Ovary (tissue), 9 donors: Measurements from ENCODE around the gene XRCC6. TPM values are rescaled to one million over a fixed set of nuclear protein-coding genes. Genes with fewer than 3 reads are reported as not detected.

Experiments used
- DNase-seq, 5 donors: peaks; one replicate each; pipeline ENCODE4 v3.0.0-alpha.2; 2019 to 2020
- H3K27ac ChIP-seq, 2 donors: fragments of 200-600 bp; one replicate each; pipeline versions ENCODE4 v1.5.1 to v1.8.0; 2019 to 2022
- H3K27me3 ChIP-seq: fragments of 200-600 bp; one replicate; pipeline ENCODE4 v1.8.0; 2022
- H3K36me3 ChIP-seq: fragments of 200-600 bp; sonication (generic); one replicate; pipeline ENCODE4 v1.5.1; 2019
- H3K4me1 ChIP-seq: one replicate; pipeline ENCODE4 v1.8.1; 2013; ENCODE audit warnings: mild to moderate bottlenecking, moderate library complexity; ENCODE audit not compliant: insufficient read depth
- H3K4me3 ChIP-seq: fragments of 200-600 bp; sonication (generic); one replicate; pipeline ENCODE4 v1.5.1; 2017
- H3K9me3 ChIP-seq, 2 donors: fragments of 200-600 bp in 1 of 2; sonication (generic) in 1 of 2; one replicate each; pipeline versions ENCODE4 v1.5.1 to v1.8.1; 2013 to 2019; ENCODE audit warnings: mild to moderate bottlenecking in 1 of 2, moderate library complexity in 1 of 2
- EP300 ChIP-seq: sonication (generic); formaldehyde crosslinking; IDR thresholded peaks from one replicate; pipeline ENCODE4 v1.6.1; 2017; ENCODE audit warnings: antibody characterized with exemption
- POLR2A ChIP-seq: fragments of 450-650 bp; IDR thresholded peaks from one replicate; pipeline ENCODE4 v1.6.1; 2017; ENCODE audit warnings: antibody characterized with exemption, mild to moderate bottlenecking, moderate library complexity
- WGBS, 3 donors: extraction: QIAGEN DNeasy Blood & Tissue Kit in 1 of 3; methylation state at CpG; one replicate each; pipeline versions ENCODE4 v1.1.5 to v1.1.7; 2013 to 2017; 5-methylcytosine and 5-hydroxymethylcytosine counted together
- intact Hi-C, 4 donors: fragments of 100-400 bp; cut with DNase I; formaldehyde crosslinking; loops; one replicate each; pipeline versions ENCODE4 v1.11.0 to v1.15.1; 2022 to 2023
- polyA plus RNA-seq, 2 donors: library from polyadenylated mRNA; stranded (reverse); fragments of 200-250 nt in 1 of 2; fragments of 350-450 nt in 1 of 2; fragmentation: Illumina TruSeq in 1 of 2; extraction: RNeasy Lipid Tissue Mini Kit (QIAGEN cat#74804) in 1 of 2; gene quantifications; one replicate each; pipeline ENCODE4 v1.2.3, GENCODE V29; 2013 to 2014
- total RNA-seq, 7 donors: library from RNA; depleted of rRNA in 2 of 7; stranded (reverse); fragments of >200 nt in 2 of 7; fragmentation: NEBNext Ultra II Directional in 3 of 7; extraction: Animal tissue kit (Norgen Biotek cat#: 25700) in 3 of 7; gene quantifications; one replicate each; pipeline versions ENCODE4 v1.1.0 to v1.2.4, GENCODE V29; 2016 to 2023
- TF ChIP-seq, protein P1 (sequence below), 3 donors: fragments of 450-650 bp in 2 of 3; fragments of 200-600 bp in 1 of 3; IDR thresholded peaks; one replicate each; pipeline versions ENCODE4 v1.5.1 to v1.8.0; 2016 to 2022; ENCODE audit warnings: antibody characterized with exemption in 3 of 3, mild to moderate bottlenecking in 1 of 3
- donor health status: DM: no; HTN: no; CAD: no; lungs with moderate emphysema.
- donor health status: DM: no; HTN: no; CAD: no.
- donor health status: Bipolar disorder and iron deficiency.
- donor health status: DM: yes; HTN: yes; CAD: no.
- donor health status: DM: no; HTN: no; CAD: no.
- donor health status: DM: yes; HTN: yes; CAD: no.

The XRCC6 gene
- total and polyA plus RNA-seq, 9 donors: 147 to 380 (median 200) TPM

- WGBS, 3 donors: 40 to 55% (median 41%) methylated on average over 5 of the region's 5 CpGs
- Histone ChIP-seq H3K36me3 (no peaks in the 10 kb centered on the region), H3K27me3 (no peaks in the 10 kb centered on the region), H3K27ac (no peak overlapping the region), H3K4me1 (no peaks in the 10 kb centered on the region), H3K4me3 (no peak overlapping the region), H3K9me3 (no peaks in the 10 kb centered on the region)
- TF ChIP-seq, protein P1, sequence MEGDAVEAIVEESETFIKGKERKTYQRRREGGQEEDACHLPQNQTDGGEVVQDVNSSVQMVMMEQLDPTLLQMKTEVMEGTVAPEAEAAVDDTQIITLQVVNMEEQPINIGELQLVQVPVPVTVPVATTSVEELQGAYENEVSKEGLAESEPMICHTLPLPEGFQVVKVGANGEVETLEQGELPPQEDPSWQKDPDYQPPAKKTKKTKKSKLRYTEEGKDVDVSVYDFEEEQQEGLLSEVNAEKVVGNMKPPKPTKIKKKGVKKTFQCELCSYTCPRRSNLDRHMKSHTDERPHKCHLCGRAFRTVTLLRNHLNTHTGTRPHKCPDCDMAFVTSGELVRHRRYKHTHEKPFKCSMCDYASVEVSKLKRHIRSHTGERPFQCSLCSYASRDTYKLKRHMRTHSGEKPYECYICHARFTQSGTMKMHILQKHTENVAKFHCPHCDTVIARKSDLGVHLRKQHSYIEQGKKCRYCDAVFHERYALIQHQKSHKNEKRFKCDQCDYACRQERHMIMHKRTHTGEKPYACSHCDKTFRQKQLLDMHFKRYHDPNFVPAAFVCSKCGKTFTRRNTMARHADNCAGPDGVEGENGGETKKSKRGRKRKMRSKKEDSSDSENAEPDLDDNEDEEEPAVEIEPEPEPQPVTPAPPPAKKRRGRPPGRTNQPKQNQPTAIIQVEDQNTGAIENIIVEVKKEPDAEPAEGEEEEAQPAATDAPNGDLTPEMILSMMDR (IDR thresholded peaks at IDR 0.05): no peak
- TF ChIP-seq POLR2A (no peak), EP300 (no peak)
- intact Hi-C loops: no loop called here
- no peak for DNase-seq
Observed at GRCh38 chr22:41656556-41656955, 35.5 kb downstream of the XRCC6 start.

DNA sequence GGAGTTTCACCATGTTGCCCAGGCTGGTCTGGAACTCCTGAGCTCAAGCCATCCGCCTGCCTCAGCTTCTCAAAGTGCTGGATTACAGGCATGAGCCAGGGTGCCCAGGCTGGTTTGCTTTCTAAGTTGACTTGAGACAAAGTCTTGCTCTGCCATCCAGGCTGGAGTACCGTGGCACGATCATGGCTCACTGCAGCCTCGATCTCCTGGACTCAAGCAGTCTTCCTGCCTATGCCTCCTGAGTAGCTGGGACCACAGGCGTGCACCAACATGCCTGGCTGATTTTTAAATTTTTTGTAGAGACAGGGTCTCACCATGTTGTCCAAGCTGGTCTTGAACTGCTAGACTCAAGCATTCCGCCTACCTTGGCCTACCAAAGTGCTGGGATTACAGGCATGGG lies 36.6 kb downstream of the XRCC6 start:
- no peaks in the 10 kb centered on the region for H3K9me3 ChIP-seq
- TF ChIP-seq, protein P1 (IDR thresholded peaks at IDR 0.05): no peak
- no peak overlapping the region for H3K4me3 ChIP-seq
- no peaks in the 10 kb centered on the region for H3K36me3 ChIP-seq
- intact Hi-C loops: no loop called here
- DNase-seq: no peak
- no peak overlapping the region for H3K27ac ChIP-seq
- 91 to 98% (median 97%) methylated on average over 6 of the region's 6 CpGs for WGBS, 3 donors
- no peaks in the 10 kb centered on the region for H3K4me1 ChIP-seq
- no peaks in the 10 kb centered on the region for H3K27me3 ChIP-seq

GRCh38 chr22:41658869-41659268 lies 37.8 kb downstream of the XRCC6 start:
- 92 to 93% (median 93%) methylated on average over 17 of the region's 17 CpGs for WGBS, 3 donors

DNA sequence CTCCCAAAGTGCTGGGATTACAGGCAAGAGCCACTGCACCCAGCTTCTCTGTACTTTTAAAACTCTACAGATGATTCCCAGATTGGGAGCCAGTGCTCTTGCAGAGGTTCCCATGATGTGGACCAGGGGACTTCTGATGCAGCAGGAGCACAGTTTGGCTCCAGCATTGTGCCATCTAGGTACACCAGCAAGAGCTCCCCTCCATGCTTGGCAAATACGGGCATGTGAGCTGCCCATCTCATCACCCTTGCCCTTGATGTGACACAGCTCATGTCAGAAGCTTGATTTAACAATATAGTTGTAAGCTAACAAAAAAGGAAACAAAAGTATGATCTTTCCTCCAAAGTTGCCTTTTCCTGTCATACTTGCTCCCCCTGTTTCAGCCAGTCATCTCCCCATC lies 38.8 kb downstream of the XRCC6 start:
- DNase-seq: no peak
- Histone ChIP-seq H3K36me3 (no peaks in the 10 kb centered on the region), H3K27me3 (no peaks in the 10 kb centered on the region), H3K4me1 (no peaks in the 10 kb centered on the region), H3K27ac (no peak overlapping the region), H3K4me3 (no peak overlapping the region), H3K9me3 (no peaks in the 10 kb centered on the region)
- intact Hi-C loops: no loop called here
- 63 to 82% (median 81%) methylated on average over 1 of the region's 1 CpG for WGBS, 3 donors
- TF ChIP-seq EP300 (no peak), POLR2A (no peak)
- TF ChIP-seq, protein P1 (IDR thresholded peaks at IDR 0.05): no peak

More at GRCh38 chr22:41658869-41659268, 37.8 kb downstream of the XRCC6 start:
- no peak overlapping the region for H3K4me3 ChIP-seq
- TF ChIP-seq POLR2A: no peak
- TF ChIP-seq, protein P1 (IDR thresholded peaks at IDR 0.05): no peak
- TF ChIP-seq EP300: no peak
- no peaks in the 10 kb centered on the region for H3K9me3 ChIP-seq
- intact Hi-C loops: no loop called here
- H3K27ac ChIP-seq: no peak overlapping the region
- DNase-seq: no peak
- H3K4me1 ChIP-seq: no peaks in the 10 kb centered on the region
- H3K27me3 ChIP-seq: no peaks in the 10 kb centered on the region
- no peaks in the 10 kb centered on the region for H3K36me3 ChIP-seq

DNA sequence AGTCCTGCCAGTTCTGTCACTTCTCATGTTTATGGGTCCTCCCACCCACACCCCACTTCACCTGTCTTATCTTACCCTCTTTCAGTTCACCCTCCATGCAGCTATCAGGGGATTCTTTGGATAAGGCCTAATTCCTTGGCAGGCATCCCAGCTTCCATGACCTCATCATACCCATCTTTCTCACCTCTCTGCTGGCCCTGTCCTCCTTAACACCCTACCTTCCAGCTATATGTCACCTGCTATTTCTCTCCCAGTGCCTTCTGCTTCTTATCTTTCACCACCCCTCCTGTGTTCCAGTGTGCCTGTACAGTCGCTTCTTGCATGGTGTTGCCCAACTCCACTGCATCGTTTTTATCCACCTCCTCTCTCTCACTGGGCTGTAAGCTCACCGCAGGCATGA lies 39.3 kb downstream of the XRCC6 start:
- Histone ChIP-seq H3K27ac (no peak overlapping the region), H3K27me3 (no peaks in the 10 kb centered on the region), H3K4me1 (no peaks in the 10 kb centered on the region), H3K4me3 (no peak overlapping the region), H3K9me3 (no peaks in the 10 kb centered on the region), H3K36me3 (no peaks in the 10 kb centered on the region)
- intact Hi-C loops: no loop called here
- TF ChIP-seq POLR2A (no peak), EP300 (no peak)
- TF ChIP-seq, protein P1 (IDR thresholded peaks at IDR 0.05): no peak
- WGBS, 3 donors: 67 to 71% (median 68%) methylated on average over 3 of the region's 3 CpGs
- no peak for DNase-seq
